Naive thymus-derived CD4-positive, alpha-beta T cell (primary cell): ENCODE data around the gene CT47C1. TPM values are rescaled to one million over a fixed set of nuclear protein-coding genes. Genes with fewer than 3 reads are reported as not detected.

Experiments used
- ATAC-seq: fragments of 150-1000 bp; cut with Tn5 transposase; 2 replicates; pipeline ENCODE4 v1.10.0; 2021; ENCODE audit warnings: mild to moderate bottlenecking, moderate library complexity
- CTCF ChIA-PET: fragments of 350-600 bp; sonication (Branson Sonifier 250); formaldehyde crosslinking; loops from one replicate; lab custom pipeline; 2021; ENCODE audit warnings: antibody characterized with exemption; lab: Charles Lee
- POLR2A ChIA-PET: fragments of 350-600 bp; sonication (Branson Sonifier 250); formaldehyde crosslinking; loops from one replicate; lab custom pipeline; 2021; ENCODE audit warnings: antibody characterized with exemption, inconsistent platforms; lab: Charles Lee
- DNase-seq, 9 donors: peaks; one replicate each; pipeline versions ENCODE4 v3.0.0 to v3.0.0-alpha.2; 2020 to 2022; ENCODE audit warnings: mixed read lengths in 1 of 9
- H3K27ac ChIP-seq: one replicate; pipeline ENCODE4 v1.7.0; 2013; ENCODE audit warnings: mild to moderate bottlenecking, low read depth, low read length, moderate library complexity
- H3K27me3 ChIP-seq, 2 donors: one replicate each; pipeline ENCODE4 v1.7.0; 2013; ENCODE audit warnings: low read length in 2 of 2, mild to moderate bottlenecking in 2 of 2, moderate library complexity in 2 of 2; ENCODE audit not compliant: control insufficient read depth in 2 of 2, insufficient read depth in 2 of 2
- H3K36me3 ChIP-seq, 3 experiments: 1 replicate in 2 of 3; 2 replicates in 1 of 3; pipeline ENCODE4 v1.7.0; 2013; ENCODE audit warnings: low read length in 3 of 3, mild to moderate bottlenecking in 3 of 3, moderate library complexity in 1 of 3; ENCODE audit not compliant: insufficient read depth in 3 of 3, control insufficient read depth in 2 of 3
- H3K4me1 ChIP-seq, 2 donors: one replicate each; pipeline ENCODE4 v1.7.0; 2013; ENCODE audit warnings: low read length in 2 of 2, mild to moderate bottlenecking in 2 of 2, moderate library complexity in 1 of 2; ENCODE audit not compliant: control insufficient read depth in 2 of 2, insufficient read depth in 2 of 2
- H3K4me3 ChIP-seq: 2 replicates; pipeline ENCODE4 v1.7.0; 2013; ENCODE audit warnings: mild to moderate bottlenecking, low read length
- H3K9me3 ChIP-seq, 3 experiments: 1 replicate in 2 of 3; 2 replicates in 1 of 3; pipeline ENCODE4 v1.7.0; 2013; ENCODE audit warnings: low read length in 3 of 3; ENCODE audit not compliant: control insufficient read depth in 2 of 3
- H3K27ac Mint-ChIP-seq, 9 donors: one replicate each; pipeline ENCODE4 v1.8.0; 2020 to 2022; ENCODE audit warnings: mixed read lengths in 9 of 9, mild to moderate bottlenecking in 8 of 9, moderate library complexity in 5 of 9, inconsistent platforms in 2 of 9
- H3K27me3 Mint-ChIP-seq, 5 donors: one replicate each; pipeline ENCODE4 v1.8.0; 2021 to 2022; ENCODE audit warnings: mixed read lengths in 5 of 5, mild to moderate bottlenecking in 1 of 5
- H3K36me3 Mint-ChIP-seq, 5 donors: one replicate each; pipeline ENCODE4 v1.8.0; 2020 to 2022; ENCODE audit warnings: mixed read lengths in 5 of 5, mild to moderate bottlenecking in 3 of 5, inconsistent platforms in 1 of 5
- H3K4me1 Mint-ChIP-seq, 7 donors: one replicate each; pipeline ENCODE4 v1.8.0; 2020 to 2022; ENCODE audit warnings: mixed read lengths in 7 of 7, mild to moderate bottlenecking in 3 of 7, inconsistent platforms in 1 of 7
- H3K4me3 Mint-ChIP-seq, 10 donors: one replicate each; pipeline ENCODE4 v1.8.0; 2020 to 2022; ENCODE audit warnings: mild to moderate bottlenecking in 10 of 10, mixed read lengths in 10 of 10, moderate library complexity in 6 of 10, inconsistent platforms in 2 of 10
- H3K9me3 Mint-ChIP-seq, 11 donors: one replicate each; pipeline ENCODE4 v1.8.0; 2020 to 2022; ENCODE audit warnings: mixed read lengths in 11 of 11, mild to moderate bottlenecking in 4 of 11, inconsistent platforms in 1 of 11, moderate library complexity in 1 of 11
- intact Hi-C, 2 donors: fragments of 100-400 bp; cut with micrococcal nuclease; formaldehyde crosslinking; loops; one replicate each; pipeline ENCODE4 v1.15.1; 2023
- polyA plus RNA-seq, 2 donors: library from polyadenylated mRNA; unstranded; fragments of 300-500 nt; fragmentation: Illumina TruSeq; gene quantifications; one replicate each; pipeline ENCODE4 v1.2.3, GENCODE V29; 2021
- total RNA-seq, 6 experiments: library from RNA in 5 of 6; stranded (reverse) in 5 of 6; gene quantifications; 1 replicate in 5 of 6; 2 replicates in 1 of 6; pipeline ENCODE4 v1.2.3 and lab custom pipeline; 2021 to 2026

CT47C1 gene
- total and polyA plus RNA-seq, 7 experiments from 2014 or later, result not detected

- Histone ChIP-seq H3K27ac (no peak overlapping the region), H3K4me1 (no peaks in the 10 kb centered on the region), H3K9me3 (no peaks in the 10 kb centered on the region), H3K36me3 (no peaks in the 10 kb centered on the region), H3K4me3 (no peak overlapping the region), H3K27me3 (no peaks in the 10 kb centered on the region)
- no peak overlapping the region for H3K27ac Mint-ChIP-seq
- no peak for DNase-seq
- no peaks in the 10 kb centered on the region for H3K4me1 Mint-ChIP-seq
- no peak overlapping the region for H3K4me3 Mint-ChIP-seq
- no peaks in the 10 kb centered on the region for H3K9me3 Mint-ChIP-seq
- CTCF ChIA-PET, result no interaction called here
- POLR2A ChIA-PET, result no interaction called here
- H3K27me3 Mint-ChIP-seq, result peaks cover 0 to 9% (median 3%) of the 10 kb centered on the region in 5 donors
- intact Hi-C loops, result no loop called here
- no peaks in the 10 kb centered on the region for H3K36me3 Mint-ChIP-seq
- no peak for ATAC-seq
Observed at GRCh38 chrX:119089619-119090018, 16.8 kb downstream of the CT47C1 start.

DNA sequence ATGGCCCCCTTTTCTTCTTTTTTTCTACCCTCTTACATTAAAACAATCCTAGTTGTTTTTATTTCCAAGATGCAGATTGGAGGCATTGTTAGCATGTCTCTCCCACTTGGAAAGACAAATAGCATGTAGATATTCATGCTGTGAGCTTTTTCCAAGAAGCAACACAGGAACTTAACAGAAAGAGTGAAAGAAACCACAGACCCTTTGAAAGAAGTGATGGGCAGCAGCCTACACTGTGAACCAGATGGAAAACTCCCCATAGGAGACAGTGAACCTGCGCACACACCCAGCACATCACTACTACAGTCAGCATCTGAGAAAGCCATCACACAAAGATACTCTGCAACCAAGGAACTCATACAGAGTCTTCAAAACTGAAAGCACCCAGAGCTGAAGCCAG is 17.8 kb downstream of the CT47C1 start:
- Mint-ChIP-seq H3K36me3 (no peaks in the 10 kb centered on the region), H3K27ac (no peak overlapping the region), H3K9me3 (no peaks in the 10 kb centered on the region), H3K4me1 (no peaks in the 10 kb centered on the region), H3K27me3 (peaks cover 0 to 9% (median 3%) of the 10 kb centered on the region in 5 donors), H3K4me3 (no peak overlapping the region)
- DNase-seq (no peak), ATAC-seq (no peak)
- H3K9me3 ChIP-seq, result no peaks in the 10 kb centered on the region
- H3K4me3 ChIP-seq, result no peak overlapping the region
- CTCF ChIA-PET, result interaction anchor here (0.6 kb wide), 1 partner anchor 631 kb away, joined by 6 read pairs; no protein-coding TSS in a partner anchor
- no peaks in the 10 kb centered on the region for H3K4me1 ChIP-seq
- POLR2A ChIA-PET, result no interaction called here
- H3K36me3 ChIP-seq, result no peaks in the 10 kb centered on the region
- no peaks in the 10 kb centered on the region for H3K27me3 ChIP-seq
- no peak overlapping the region for H3K27ac ChIP-seq
- intact Hi-C loops, result no loop called here

GRCh38 chrX:119093991-119094735 is 21.4 kb downstream of the CT47C1 start:
- ATAC-seq (no peak), DNase-seq (no peak)
- POLR2A ChIA-PET, result no interaction called here
- no peaks in the 10 kb centered on the region for H3K36me3 Mint-ChIP-seq
- Histone ChIP-seq H3K36me3 (no peaks in the 10 kb centered on the region), H3K27ac (no peak overlapping the region), H3K4me1 (no peaks in the 10 kb centered on the region), H3K9me3 (no peaks in the 10 kb centered on the region), H3K4me3 (no peak overlapping the region), H3K27me3 (no peaks in the 10 kb centered on the region)
- H3K27me3 Mint-ChIP-seq, result peaks cover 0 to 13% (median 8%) of the 10 kb centered on the region in 5 donors
- no peak overlapping the region for H3K27ac Mint-ChIP-seq
- H3K4me3 Mint-ChIP-seq, result no peak overlapping the region
- H3K9me3 Mint-ChIP-seq, result no peaks in the 10 kb centered on the region
- CTCF ChIA-PET, result no interaction called here
- no peaks in the 10 kb centered on the region for H3K4me1 Mint-ChIP-seq
- intact Hi-C loops, result no loop called here

- ChIA-PET POLR2A (no interaction called here), CTCF (no interaction called here)
- no peaks in the 10 kb centered on the region for H3K9me3 ChIP-seq
- no peak for DNase-seq
- intact Hi-C loops, result no loop called here
- Mint-ChIP-seq H3K9me3 (no peaks in the 10 kb centered on the region), H3K4me3 (no peak overlapping the region), H3K27ac (no peak overlapping the region), H3K4me1 (no peaks in the 10 kb centered on the region), H3K27me3 (peaks cover 0 to 11% (median 8%) of the 10 kb centered on the region in 5 donors), H3K36me3 (no peaks in the 10 kb centered on the region)
- no peak overlapping the region for H3K27ac ChIP-seq
- H3K4me3 ChIP-seq, result no peak overlapping the region
- ATAC-seq, result no peak
- H3K4me1 ChIP-seq, result no peaks in the 10 kb centered on the region
- H3K27me3 ChIP-seq, result no peaks in the 10 kb centered on the region
- no peaks in the 10 kb centered on the region for H3K36me3 ChIP-seq
Observed at GRCh38 chrX:119094819-119095218, 22.0 kb downstream of the CT47C1 start.

DNA sequence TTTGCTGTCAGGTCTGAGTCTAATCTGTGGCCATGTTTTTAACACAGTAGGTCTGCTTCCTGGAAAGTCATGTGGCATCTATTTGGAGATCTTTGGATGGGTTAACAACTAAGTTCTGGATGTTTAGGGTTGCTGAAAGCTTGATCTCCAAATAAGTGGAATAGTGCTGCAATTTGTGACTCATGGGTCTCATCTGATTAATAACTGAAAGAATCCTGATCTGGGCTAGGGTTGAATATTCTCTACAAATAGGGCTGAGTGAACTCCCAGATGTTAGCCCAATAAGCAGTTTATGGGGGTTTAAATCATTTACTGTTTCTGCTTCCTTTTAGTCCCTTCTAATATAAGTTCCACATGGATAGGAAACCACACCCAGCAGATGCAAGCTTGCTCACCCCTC is 23.1 kb downstream of the CT47C1 start:
- no peak for ATAC-seq
- H3K27ac Mint-ChIP-seq, result no peak overlapping the region
- no peaks in the 10 kb centered on the region for H3K9me3 Mint-ChIP-seq
- Histone ChIP-seq H3K27me3 (no peaks in the 10 kb centered on the region), H3K4me3 (no peak overlapping the region), H3K27ac (no peak overlapping the region), H3K4me1 (no peaks in the 10 kb centered on the region), H3K9me3 (no peaks in the 10 kb centered on the region), H3K36me3 (no peaks in the 10 kb centered on the region)
- peaks cover 0 to 11% (median 8%) of the 10 kb centered on the region in 5 donors for H3K27me3 Mint-ChIP-seq
- no peaks in the 10 kb centered on the region for H3K4me1 Mint-ChIP-seq
- H3K4me3 Mint-ChIP-seq, result no peak overlapping the region
- CTCF ChIA-PET, result no interaction called here
- no peaks in the 10 kb centered on the region for H3K36me3 Mint-ChIP-seq
- intact Hi-C loops, result no loop called here
- POLR2A ChIA-PET, result no interaction called here
- no peak for DNase-seq

DNA sequence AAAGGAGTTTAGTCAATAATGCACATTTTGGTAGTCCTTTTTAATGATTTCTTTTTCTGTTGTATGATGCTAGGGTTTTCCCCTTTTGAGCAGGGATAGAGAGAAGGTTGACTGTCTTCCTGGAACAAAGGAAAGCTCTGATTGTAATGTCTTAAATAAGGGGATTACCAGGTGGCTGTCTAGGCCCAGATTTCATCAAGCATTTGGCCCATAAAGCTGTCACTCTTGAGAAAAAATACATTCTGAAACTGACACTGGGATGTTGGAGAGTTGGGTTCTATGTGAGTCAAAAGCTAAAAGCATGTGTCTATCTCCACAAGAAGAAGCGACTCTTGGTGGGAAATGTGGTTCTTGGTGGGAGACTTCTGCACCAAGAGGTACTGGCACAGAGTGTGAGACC is 28.4 kb downstream of the CT47C1 start:
- ATAC-seq, result no peak
- H3K4me1 Mint-ChIP-seq, result no peaks in the 10 kb centered on the region
- intact Hi-C loops, result no loop called here

DNA sequence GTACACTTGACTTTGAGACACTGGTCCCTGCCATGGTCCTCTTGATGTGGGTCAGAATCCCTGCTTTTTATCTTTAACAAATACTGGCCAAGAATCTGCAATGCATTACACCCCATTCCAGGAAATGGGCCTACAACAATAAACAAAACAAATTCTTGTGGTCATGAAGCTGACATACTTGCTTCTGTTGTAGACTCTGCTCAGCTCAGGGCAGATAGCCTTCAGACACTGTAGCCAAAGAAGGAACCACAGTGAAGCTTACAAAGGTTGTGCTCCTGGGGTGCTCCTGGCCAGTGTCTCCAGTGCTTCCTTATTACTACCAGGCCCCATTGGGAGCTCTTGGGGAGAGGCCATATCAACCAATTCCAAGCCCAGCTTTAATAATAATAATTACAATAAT is 33.0 kb downstream of the CT47C1 start:
- Histone ChIP-seq H3K36me3 (no peaks in the 10 kb centered on the region), H3K4me1 (no peaks in the 10 kb centered on the region), H3K27ac (no peak overlapping the region), H3K27me3 (no peaks in the 10 kb centered on the region), H3K9me3 (no peaks in the 10 kb centered on the region), H3K4me3 (no peak overlapping the region)
- ChIA-PET CTCF (interaction anchor here (0.6 kb wide), 1 partner anchor 68 kb away, joined by 3 read pairs; no protein-coding TSS in a partner anchor), POLR2A (no interaction called here)
- Mint-ChIP-seq H3K27me3 (peaks cover 0 to 10% (median 0%) of the 10 kb centered on the region in 5 donors), H3K4me3 (no peak overlapping the region), H3K9me3 (no peaks in the 10 kb centered on the region), H3K27ac (no peak overlapping the region), H3K36me3 (no peaks in the 10 kb centered on the region), H3K4me1 (no peaks in the 10 kb centered on the region)
- intact Hi-C loops, result no loop called here
- ATAC-seq (no peak), DNase-seq (no peak)

More for the DNA sequence above, 28.4 kb downstream of the CT47C1 start:
- Histone ChIP-seq H3K27me3 (no peaks in the 10 kb centered on the region), H3K36me3 (no peaks in the 10 kb centered on the region), H3K4me3 (no peak overlapping the region), H3K9me3 (no peaks in the 10 kb centered on the region), H3K27ac (no peak overlapping the region), H3K4me1 (no peaks in the 10 kb centered on the region)
- DNase-seq, result no peak
- H3K27ac Mint-ChIP-seq, result no peak overlapping the region
- ChIA-PET CTCF (no interaction called here), POLR2A (no interaction called here)
- no peaks in the 10 kb centered on the region for H3K36me3 Mint-ChIP-seq
- peaks cover 0 to 4% (median 4%) of the 10 kb centered on the region in 5 donors for H3K27me3 Mint-ChIP-seq
- H3K9me3 Mint-ChIP-seq, result no peaks in the 10 kb centered on the region
- H3K4me3 Mint-ChIP-seq, result no peak overlapping the region
